ENCODE measurements around the gene MT1A.
"Not testable (repeated sequence)": the region's sequence is repeated elsewhere in the genome, so short reads cannot be mapped to it uniquely, and the experiment has no call there.

Gene MT1A

DNA sequence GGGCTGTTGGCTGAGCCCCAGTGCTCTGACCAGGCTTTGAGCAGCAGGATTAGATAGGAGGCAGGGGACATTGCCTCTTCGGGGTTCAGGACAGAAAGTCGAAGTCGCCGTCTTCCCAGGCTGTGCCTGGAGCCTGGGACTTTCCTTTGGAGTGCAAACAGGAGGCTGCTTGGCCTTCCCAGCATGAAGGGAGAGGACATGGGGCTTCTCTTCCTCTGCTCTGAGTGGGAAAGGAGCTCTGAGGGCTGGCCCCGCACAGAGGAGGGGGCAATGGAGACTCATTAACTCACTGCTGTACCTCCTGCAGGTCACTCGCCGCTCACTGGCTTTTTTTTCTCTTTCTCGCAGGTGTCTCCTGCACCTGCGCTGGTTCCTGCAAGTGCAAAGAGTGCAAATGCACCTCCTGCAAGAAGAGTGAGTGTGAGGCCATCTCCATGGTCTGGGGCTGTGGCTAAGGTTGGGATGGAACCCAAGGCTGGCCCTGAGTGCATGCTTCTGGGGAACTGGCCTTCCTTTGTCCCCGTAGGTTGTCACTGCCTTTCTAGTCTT is 19.9 kb downstream of the MT1A start:
- no peak for DNase-seq

DNA sequence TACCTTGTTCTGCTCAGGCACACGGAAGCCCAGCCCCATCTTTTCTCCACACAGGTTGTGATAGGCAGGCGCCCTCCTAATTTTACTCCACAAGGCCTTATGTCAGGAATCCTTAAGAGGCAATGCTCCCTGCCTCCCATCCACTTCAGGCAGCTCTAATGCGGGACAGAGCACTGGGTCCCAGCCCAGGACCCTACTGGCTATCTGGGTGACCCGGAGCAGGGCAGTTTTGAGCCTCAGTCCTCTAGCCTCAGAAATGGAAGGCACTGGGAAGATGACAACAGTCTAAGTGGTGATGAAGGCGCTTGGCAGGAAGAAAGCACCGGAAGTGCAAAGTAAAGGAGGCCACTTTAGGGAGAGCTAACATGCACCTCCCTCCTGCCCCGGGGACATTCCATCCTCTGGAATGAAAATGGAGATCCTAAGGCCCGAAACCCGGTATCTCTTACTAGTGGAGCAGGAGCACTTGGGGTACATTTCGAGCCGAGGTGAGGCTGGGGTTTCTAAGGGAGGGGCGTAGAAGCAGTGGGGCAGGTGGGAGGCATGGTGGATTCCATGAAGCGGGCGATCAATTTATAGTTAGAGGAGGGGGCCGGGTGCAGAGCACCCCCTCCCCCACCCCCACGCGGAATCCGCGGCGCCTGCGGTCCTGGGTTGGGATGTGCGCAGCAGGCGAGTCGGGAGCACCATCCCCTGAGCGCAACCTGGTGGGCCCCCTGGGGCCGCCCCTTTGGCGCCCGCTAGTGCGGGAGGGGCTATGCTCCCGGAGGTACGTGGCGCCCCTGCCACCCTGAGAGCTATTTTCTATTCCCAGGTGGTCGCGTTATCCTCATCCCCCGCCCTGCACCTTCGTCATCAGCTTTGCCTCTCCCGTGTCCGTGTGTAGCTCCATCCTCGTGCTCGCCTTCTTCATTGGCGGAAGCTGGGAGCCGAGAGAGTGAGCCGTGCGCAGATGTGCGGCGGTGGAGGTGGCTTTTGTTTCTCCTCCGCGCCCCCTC is 24.2 kb downstream of the MT1A start:
- no peak for DNase-seq

DNA sequence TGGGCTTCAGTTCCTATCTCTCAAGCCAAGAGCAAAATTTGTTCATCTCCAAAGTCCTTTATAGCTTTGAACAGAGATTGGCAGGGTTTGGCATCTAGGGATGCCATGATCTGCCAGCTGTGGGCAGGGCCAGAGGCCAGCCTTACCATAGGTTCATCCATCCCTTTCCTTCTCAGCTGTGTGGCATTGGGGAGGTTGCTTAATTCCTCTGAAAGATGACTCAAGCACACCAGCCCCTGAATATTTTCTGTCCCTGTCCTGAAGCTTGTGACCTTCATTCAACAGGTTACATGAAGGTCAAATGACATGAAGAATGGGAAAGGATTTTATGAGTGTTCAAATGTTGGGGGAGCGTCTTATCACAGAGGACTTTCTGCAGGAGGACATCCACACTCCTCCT is 26.0 kb downstream of the MT1A start:
- DNase-seq, result no peak

DNA sequence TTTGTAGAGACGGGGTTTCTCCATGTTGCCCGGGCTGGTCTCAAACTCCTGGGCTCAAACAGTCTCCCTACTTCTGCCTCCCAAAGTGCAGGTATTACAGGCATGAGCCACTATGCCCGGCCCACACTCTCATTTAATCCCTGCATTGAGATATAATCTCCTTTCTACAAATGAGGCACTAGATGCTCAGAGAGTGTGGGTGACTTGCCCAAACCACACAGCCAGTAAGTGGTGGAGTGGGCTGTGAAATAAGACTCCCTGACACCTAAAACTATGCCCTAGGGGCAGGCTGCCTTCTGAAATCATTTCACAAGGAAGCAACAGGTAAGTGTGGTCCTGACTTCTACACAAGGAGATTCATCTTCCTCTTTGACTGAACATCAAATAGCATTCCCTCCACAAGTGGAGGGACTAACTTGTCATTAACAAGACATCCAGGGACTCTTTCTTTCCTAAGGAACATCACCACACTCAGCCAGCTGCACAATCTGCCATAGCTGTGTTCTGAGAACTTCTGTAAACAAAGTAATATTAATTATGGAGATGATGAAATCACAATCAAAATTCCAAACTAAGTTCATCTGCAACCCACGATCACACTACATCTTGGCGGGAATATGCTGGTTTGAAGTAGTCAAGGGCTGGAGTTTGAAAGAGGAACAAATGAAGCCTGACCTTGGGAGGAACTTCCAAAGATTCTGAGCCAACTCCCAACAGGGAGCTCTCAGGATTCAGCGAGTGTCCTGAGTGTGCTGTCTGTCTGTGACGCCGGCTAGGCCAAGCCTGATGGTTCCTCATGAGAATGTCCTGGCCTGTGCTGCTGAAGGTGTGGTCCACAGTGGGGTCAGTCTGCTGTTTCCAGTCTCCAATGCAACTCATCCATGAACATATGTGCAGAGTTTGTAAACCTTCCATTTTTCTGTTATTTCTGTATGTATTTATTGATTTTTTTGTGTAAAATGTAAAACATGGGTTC is 27.1 kb downstream of the MT1A start:
- DNase-seq, result not testable (repeated sequence)

DNA sequence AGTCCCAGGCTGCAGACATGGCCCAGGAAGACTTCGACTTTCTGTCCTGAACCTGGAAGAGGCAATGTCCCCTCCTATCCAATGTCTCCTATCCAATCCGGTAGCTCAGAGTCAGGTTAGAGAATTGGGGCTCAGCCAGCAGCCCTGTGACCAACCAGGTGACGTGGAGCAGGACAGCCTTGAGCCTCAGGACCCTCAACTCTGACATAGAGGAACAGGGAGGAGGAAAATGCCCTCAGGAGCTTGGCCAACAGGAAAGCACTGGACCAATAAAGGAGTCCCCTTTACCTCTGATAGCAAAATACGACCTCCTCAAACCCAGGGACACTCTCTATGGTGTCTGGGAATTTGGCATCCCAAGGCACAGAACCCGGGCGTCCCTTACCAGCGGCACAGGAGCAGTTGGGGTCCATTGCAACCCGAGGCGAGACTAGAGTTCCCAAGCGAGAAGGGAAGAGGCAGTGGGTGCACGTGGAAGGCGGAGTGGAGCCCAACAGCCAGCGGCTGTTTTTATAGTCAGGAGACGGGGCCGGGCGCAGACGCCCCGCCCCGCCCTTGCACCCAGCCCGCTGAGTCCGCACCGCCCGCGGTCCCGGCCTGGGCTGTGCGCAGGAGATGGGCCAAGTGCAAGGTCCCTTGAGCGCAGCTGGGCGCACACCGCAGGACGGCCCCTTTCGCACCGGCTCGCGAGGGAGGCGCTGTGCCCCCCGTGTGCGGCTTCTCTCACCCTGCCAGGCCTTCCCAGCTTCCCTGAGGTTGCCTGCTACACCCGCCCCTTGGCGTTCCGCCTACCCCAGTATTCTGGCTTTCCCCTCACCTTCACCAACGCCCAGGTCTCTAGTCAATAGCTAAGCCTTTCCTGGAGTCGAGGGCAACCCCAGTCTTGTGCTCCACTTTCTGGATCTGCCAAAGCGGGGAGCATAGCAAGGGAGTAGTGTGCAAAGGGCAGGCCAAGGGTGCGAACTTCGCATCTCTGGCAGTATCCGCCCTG is 29.4 kb downstream of the MT1A start, which contains the start of gene MT1G:
Gene MT1G (minus strand): TSS at position 485 of the 991 bp plus-strand sequence. CDS start 72 bp downstream, at position 413.
- peak in 1 of 2 donors; percentile 30 for DNase-seq

DNA sequence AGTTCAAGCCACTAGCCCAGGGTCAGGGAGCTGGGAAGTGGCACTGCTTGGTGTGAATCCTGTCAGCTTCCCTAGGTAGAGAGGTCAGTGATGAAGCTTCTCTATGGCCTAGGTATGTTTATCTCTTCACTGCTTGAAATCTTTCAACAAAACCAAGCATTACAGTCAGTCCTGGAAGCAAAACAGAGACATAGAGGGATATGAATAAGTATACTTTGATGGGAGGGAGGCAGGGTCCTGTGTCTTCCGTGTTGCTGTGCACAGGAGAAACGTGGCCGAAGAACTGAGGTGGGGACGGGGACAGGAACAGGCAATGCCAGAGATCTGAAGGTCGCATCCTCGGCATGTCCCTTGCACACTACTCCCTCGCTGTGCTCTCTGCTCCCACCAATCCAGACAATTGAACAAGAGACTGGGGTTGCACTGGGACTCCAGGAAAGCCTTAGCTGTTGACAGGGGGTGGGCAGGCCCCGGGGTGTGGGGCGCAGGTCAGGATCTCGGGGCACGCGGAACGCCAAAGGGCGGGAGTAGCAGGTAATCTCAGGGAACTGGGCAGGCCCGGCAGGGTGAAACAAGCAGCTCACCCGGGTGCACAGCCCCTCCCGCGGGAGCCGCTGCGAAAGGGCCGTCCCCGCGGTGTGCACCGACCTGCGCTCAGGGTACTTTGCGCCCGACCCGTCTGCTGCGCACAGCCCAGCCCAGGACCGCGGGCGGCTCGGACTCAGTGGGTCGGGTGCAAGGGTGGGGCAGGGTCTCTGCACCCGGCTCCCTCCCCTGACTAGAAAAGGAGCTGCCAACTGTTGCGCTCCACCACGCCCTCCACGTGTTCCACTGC is 30.8 kb downstream of the MT1A start, which contains the start of gene MT1H:
Gene MT1H (plus strand): TSS at position 810 of the 835 bp plus-strand sequence. CDS start 71 bp downstream, outside the sequence.
- DNase-seq, result no peak

DNA sequence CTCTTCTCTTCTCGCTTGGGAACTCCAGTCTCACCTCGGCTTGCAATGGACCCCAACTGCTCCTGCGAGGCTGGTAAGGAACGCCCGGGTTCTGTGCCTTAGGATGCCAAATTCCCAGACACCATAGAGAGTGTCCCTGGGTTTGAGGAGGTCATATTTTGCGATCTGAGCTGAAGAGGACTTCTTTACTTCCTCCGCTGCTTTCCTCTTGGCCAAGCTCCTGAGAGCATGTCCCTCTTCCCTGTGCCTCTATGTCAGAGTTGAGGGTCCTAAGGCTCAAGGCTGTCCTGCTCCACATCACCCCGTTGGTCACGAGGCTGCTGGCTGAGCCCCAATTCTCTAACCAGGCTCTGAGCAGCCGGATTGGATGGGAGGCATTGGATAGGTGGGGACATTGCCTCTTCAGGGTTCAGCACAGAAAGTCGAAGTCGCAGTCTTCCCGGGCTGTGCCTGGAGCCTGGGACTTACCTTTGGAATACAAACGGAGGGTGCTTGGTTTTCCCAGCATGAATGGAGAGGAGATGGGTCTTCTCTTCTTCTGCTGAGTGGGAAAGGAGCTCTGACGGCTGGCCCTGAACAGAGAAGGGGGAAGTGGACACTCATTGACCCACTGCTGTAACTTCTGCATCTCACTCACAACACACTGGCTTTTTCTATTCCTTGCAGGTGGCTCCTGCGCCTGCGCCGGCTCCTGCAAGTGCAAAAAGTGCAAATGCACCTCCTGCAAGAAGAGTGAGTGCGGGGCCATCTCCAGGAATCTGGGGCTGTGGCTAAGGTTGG is 31.6 kb downstream of the MT1A start:
- no peak for DNase-seq

DNA sequence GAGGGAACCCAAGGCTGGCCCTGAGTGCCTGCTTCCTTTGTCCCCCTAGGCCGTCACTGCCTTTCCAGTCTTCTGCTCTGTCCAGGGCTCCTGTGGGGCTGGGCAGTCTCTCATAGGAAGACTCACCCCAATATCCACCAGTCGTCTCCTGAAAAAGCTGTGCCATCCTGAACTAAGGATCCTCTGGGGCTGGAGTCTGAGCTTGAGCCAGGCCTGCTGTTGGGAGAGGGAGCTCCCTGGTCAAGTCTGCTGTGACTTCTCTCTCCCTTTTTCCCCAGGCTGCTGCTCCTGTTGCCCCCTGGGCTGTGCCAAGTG is 32.1 kb downstream of the MT1A start:
- DNase-seq, result no peak

DNA sequence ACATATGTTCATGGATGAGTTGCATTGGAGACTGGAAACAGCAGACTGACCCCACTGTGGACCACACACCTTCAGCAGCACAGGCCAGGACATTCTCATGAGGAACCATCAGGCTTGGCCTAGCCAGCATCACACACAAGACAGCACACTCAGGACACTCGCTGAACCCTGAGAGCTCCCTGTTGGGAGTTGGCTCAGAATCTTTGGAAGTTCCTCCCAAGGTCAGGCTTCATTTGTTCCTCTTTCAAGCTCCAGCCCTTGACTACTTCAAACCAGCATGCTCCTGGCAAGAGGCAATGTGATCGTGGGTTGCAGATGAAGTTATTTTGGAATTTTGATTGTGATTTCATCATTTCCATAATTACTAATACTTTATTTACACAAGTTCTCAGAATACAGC is 33.2 kb downstream of the MT1A start:
- not testable (repeated sequence) for DNase-seq

DNA sequence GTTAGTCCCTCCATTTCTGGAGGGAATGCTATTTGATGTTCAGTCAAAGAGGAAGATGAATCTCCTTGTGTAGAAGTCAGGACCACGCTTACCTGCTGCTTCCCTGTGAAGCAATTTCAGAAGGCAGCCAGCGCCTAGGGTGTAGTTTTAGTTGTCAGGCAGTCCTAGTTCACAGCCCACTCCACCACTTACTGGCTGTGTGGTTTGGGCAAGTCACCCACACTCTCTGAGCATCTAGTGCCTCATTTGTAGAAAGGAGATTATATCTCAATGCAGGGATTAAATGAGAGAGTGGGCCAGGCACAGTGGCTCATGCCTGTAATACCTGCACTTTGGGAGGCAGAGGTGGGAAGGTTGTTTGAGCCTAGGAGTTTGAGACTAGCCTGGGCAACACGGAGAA is 33.7 kb downstream of the MT1A start:
- not testable (repeated sequence) for DNase-seq

DNA sequence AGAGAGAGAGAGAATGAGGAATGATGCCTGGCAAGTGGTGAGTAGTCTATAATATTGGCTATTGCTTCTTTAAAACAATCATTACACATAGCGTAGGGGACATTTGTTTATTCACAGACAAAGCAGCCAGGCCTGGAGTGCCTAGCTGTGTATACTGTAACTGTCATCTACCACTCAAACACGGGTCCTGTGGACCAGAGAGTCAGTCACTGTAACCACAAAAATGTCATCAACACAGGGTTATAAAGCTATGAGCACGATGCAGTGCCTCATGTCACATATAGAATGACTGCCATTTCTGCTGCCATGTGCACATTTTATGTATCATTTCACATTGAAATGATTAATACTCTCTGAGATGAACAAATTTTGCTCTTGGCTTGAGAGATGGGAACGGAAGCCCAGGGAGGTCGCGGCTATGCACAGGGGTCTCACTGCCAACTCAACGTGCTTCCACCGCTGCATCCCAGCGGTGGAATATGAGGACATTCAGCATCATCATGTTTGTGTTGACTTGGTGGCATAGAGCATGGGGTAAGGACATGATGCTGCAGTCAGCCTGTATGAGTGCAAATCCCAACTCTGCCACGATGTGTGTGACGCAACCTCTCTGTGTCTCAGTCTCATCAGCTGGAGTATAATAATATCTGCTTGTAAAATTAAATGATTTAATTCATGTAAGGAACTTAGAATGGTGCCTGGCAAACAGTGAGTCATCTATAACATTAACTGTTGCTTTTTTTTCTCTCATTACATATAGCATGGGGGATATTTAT is 34.5 kb downstream of the MT1A start:
- DNase-seq, result no peak

DNA sequence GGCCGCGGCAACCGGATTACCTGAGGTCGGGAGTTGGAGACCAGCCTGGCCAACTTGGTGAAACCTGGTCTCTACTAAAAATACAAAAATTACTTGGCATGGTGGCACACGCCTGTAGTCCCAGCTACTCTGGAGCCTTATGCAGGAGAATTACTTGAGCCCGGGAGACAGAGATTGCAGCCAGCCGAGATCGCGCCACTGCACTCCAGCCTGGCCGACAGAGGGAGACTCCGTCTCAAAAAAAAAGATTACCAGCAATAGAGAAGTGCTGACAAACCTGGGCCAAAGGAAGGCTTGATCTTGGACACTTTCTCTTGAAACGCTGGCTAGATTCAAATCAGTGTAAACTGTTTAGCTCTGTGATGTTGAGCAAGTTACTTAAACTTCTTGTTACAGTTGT is 35.5 kb downstream of the MT1A start:
- no peak for DNase-seq

DNA sequence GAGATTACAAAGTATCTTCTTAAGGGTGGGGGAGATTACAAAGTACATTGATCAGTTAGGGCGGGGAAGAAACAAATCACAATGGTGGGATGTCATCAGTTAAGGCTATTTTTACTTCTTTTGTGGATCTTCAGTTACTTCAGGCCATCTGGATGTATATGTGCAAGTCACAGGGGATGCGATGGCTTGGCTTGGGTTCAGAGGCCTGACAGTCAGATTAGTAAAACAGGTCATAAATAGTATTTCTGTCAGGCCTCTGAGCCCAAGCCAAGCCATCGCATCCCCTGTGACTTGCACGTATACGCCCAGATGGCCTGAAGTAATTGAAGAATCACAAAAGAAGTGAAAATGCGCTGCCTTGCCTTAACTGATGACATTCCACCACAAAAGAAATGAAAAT is 36.1 kb downstream of the MT1A start:
- DNase-seq, result not testable (repeated sequence)

DNA sequence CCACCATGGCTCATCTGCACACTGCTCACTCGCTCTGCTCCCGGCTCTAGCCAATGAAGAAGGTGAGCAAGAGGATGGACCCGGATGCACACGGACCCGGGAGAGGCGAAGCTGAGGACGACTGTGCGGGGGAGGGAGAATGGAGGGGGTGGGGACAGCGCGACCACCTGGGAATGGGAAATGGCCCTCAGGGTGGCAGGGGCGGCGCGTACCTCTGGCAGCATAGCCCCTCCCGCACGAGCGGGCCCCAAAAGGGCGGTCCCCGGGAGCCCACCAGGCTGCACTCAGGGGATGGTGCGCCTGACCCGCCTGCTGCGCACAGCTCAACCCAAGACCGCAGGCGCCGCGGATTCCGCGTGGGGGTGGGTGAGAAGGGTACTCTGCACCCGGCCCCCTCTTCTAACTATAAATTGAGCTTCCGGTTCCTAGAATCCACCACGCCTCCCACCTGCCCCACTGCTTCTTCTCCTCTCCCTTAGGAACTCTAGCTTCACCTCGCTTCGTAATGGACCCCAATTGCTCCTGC is 37.3 kb downstream of the MT1A start:
- peak in 1 of 2 donors; percentile 49 for DNase-seq

DNA sequence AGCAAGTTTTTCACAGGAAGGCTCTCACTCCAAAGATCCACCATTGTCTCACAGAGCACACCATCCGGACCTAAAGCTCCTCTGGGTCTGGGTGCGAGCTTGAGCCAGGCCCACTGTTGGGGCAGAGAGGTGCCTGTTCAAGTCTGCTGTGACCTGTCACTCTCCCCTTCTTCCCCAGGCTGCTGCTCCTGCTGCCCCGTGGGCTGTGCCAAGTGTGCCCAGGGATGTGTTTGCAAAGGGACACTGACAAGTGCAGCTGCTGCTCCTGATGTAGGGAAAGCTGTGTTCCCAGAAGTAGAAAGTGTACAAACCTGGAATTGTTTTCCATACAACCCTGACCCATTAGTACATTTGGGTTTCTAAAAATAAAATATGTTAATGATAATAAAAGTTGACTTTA is 39.0 kb downstream of the MT1A start:
- DNase-seq, result no peak

DNA sequence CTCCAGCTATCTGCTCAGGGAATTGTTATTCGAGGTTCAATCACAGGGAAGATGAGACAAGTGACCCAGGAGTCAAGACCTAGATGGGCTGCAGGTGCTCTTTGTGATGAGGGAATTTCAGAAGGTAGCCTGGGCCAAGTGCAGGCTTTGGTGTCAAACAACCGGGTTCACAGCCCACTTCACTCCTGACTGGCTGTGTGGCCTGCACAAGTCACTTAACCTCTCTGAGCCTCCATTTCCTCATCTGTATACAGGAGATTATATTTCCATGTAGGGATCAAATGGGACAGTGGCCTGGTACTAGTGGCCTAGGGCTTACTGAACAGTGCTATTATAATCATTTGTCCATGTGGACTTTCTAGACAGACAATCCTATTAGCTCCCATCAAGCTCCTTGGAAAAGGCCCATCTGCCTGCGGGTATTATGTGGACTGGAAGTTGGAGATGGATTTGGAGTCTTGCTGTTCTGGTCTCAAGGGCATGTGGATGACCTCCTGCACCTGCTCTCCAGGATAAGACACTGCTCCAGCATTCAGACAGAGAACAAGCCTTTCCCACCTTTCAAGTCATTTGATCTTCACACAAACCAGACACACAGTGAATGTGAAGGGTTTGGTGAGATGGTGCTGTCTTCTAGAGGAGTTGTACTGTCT is 40.7 kb downstream of the MT1A start:
- DNase-seq, result no peak

DNA sequence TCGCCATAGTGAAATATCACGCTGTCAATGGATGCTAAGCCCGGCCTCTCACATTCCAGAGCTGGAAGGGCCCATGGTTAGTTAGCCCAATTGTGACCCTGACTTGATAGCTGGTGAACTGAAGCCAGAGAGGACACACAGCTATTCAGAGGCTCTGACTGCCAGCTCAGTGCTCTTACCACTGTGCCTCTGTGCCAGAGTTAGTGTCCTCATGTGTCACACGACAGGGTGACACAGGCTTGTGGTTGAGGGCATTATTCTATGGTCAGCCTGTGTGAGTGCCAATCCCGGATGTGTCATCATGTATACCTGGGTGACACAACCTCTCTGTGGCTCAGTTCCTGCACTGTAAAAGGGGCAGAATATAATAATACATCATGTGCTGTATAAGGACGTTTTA is 41.4 kb downstream of the MT1A start:
- DNase-seq, result no peak
